Sigmoid colon (tissue), 7 donors: ENCODE results near the gene GAREM1. TPM values are rescaled to one million over a fixed set of nuclear protein-coding genes. Genes with fewer than 3 reads are reported as not detected.

Experiments
- DNase-seq: peaks from one replicate; pipeline ENCODE4 v3.0.0-alpha.2; 2019
- H3K27ac ChIP-seq, 4 donors: fragments of 200-600 bp; sonication (generic); one replicate each; pipeline ENCODE4 v1.5.1; 2016 to 2019; ENCODE audit warnings: mild to moderate bottlenecking in 1 of 4
- H3K27me3 ChIP-seq, 3 donors: fragments of 200-600 bp; sonication (generic); one replicate each; pipeline ENCODE4 v1.5.1; 2019; ENCODE audit warnings: mild to moderate bottlenecking in 1 of 3
- H3K36me3 ChIP-seq, 4 donors: fragments of 200-600 bp; sonication (generic); one replicate each; pipeline ENCODE4 v1.5.1; 2016 to 2019
- H3K4me1 ChIP-seq, 4 donors: fragments of 200-600 bp; sonication (generic); one replicate each; pipeline ENCODE4 v1.5.1; 2017 to 2019
- H3K4me3 ChIP-seq, 4 donors: fragments of 200-600 bp; sonication (generic); one replicate each; pipeline ENCODE4 v1.5.1; 2017 to 2019; ENCODE audit warnings: mild to moderate bottlenecking in 2 of 4, moderate library complexity in 1 of 4
- H3K9me3 ChIP-seq, 4 donors: fragments of 200-600 bp in 3 of 4; sonication (generic) in 3 of 4; one replicate each; pipeline versions ENCODE4 v1.5.1 to v1.6.1; 2013 to 2019
- CTCF ChIP-seq, 4 experiments: fragments of 450-650 bp in 3 of 4; fragments of 200-600 bp in 1 of 4; IDR thresholded peaks; one replicate each; pipeline ENCODE4 v1.5.1; 2016 to 2019; ENCODE audit warnings: antibody characterized with exemption in 4 of 4, mild to moderate bottlenecking in 3 of 4, moderate library complexity in 2 of 4
- EP300 ChIP-seq, 4 donors: sonication (generic); formaldehyde crosslinking; IDR thresholded peaks; one replicate each; pipeline ENCODE4 v1.6.1; 2017; ENCODE audit warnings: antibody characterized with exemption in 4 of 4
- POLR2A ChIP-seq, 2 donors: fragments of 450-650 bp; IDR thresholded peaks; one replicate each; pipeline ENCODE4 v1.6.1; 2016; ENCODE audit warnings: antibody characterized with exemption in 2 of 2, mild to moderate bottlenecking in 2 of 2, moderate library complexity in 2 of 2
- POLR2AphosphoS5 ChIP-seq, 4 donors: sonication (generic); formaldehyde crosslinking; IDR thresholded peaks; one replicate each; pipeline ENCODE4 v1.6.1; 2017; ENCODE audit warnings: antibody characterized with exemption in 4 of 4
- WGBS, 2 donors: extraction: QIAGEN DNeasy Blood & Tissue Kit; methylation state at CpG; one replicate each; pipeline ENCODE4 v1.1.7; 2013; 5-methylcytosine and 5-hydroxymethylcytosine counted together
- intact Hi-C: fragments of 100-400 bp; cut with DNase I; formaldehyde crosslinking; loops from one replicate; pipeline ENCODE4 v1.15.1; 2023
- polyA plus RNA-seq, 3 donors: library from polyadenylated mRNA; stranded (reverse); fragments of 200-250 nt; gene quantifications; one replicate each; pipeline ENCODE4 v1.2.3, GENCODE V29; 2013
- total RNA-seq, 4 donors: library from RNA; depleted of rRNA; stranded (reverse); fragments of >200 nt; gene quantifications; one replicate each; pipeline ENCODE4 v1.1.0, GENCODE V29; 2016
- donor health status: healthy with polysubstance abuse.
- donor health status: Bipolar disorder and iron deficiency.
- donor health status: healthy.

The GAREM1 gene
- total and polyA plus RNA-seq, 7 donors: 4.9 to 11.8 (median 6.6) TPM

- intact Hi-C loops: no loop called here
- WGBS, 2 donors: 72 to 81% methylated on average over 3 of the region's 3 CpGs
- Histone ChIP-seq H3K27me3 (no peaks in the 10 kb centered on the region), H3K36me3 (no peaks in the 10 kb centered on the region), H3K9me3 (no peaks in the 10 kb centered on the region), H3K4me1 (no peaks in the 10 kb centered on the region), H3K27ac (no peak overlapping the region), H3K4me3 (no peak overlapping the region)
- DNase-seq: no peak
- no peak for TF ChIP-seq EP300 (IDR thresholded peaks at IDR 0.05)
These were observed 215.1 kb downstream of the GAREM1 start for GRCh38 chr18:32255570-32255969.

GRCh38 chr18:32252141-32252860, 218.4 kb downstream of the GAREM1 start:
- WGBS, 2 donors: 69 to 88% methylated on average over 8 of the region's 8 CpGs
- intact Hi-C loops: no loop called here

GRCh38 chr18:32251466-32251865, 219.2 kb downstream of the GAREM1 start:
- Histone ChIP-seq H3K36me3 (no peaks in the 10 kb centered on the region), H3K4me1 (no peaks in the 10 kb centered on the region), H3K9me3 (no peaks in the 10 kb centered on the region), H3K27ac (no peak overlapping the region), H3K27me3 (no peaks in the 10 kb centered on the region), H3K4me3 (no peak overlapping the region)
- intact Hi-C loops: no loop called here
- DNase-seq: no peak
- TF ChIP-seq EP300 (IDR thresholded peaks at IDR 0.05) (no peak), POLR2AphosphoS5 (IDR thresholded peaks at IDR 0.05) (no peak), CTCF (IDR thresholded peaks at IDR 0.05) (no peak), POLR2A (IDR thresholded peaks at IDR 0.05) (no peak)
- 62 to 86% methylated on average over 3 of the region's 3 CpGs for WGBS, 2 donors

More at GRCh38 chr18:32252141-32252860, 218.4 kb downstream of the GAREM1 start:
- no peaks in the 10 kb centered on the region for H3K4me1 ChIP-seq
- H3K27ac ChIP-seq: no peak overlapping the region
- H3K4me3 ChIP-seq: no peak overlapping the region
- H3K27me3 ChIP-seq: no peaks in the 10 kb centered on the region
- TF ChIP-seq EP300 (IDR thresholded peaks at IDR 0.05): no peak
- DNase-seq: no peak
- no peaks in the 10 kb centered on the region for H3K9me3 ChIP-seq
- no peaks in the 10 kb centered on the region for H3K36me3 ChIP-seq

- WGBS, 2 donors: 86 to 90% methylated on average over 8 of the region's 8 CpGs
- TF ChIP-seq CTCF (IDR thresholded peaks at IDR 0.05) (no peak), POLR2AphosphoS5 (IDR thresholded peaks at IDR 0.05) (no peak), EP300 (IDR thresholded peaks at IDR 0.05) (no peak), POLR2A (IDR thresholded peaks at IDR 0.05) (no peak)
- no peak overlapping the region for H3K4me3 ChIP-seq
- no peaks in the 10 kb centered on the region for H3K27me3 ChIP-seq
- intact Hi-C loops: no loop called here
- H3K36me3 ChIP-seq: no peaks in the 10 kb centered on the region
- H3K9me3 ChIP-seq: no peaks in the 10 kb centered on the region
- no peaks in the 10 kb centered on the region for H3K4me1 ChIP-seq
- no peak for DNase-seq
- H3K27ac ChIP-seq: no peak overlapping the region
These were observed 221.3 kb downstream of the GAREM1 start for GRCh38 chr18:32249147-32249929.

- no peak overlapping the region for H3K4me3 ChIP-seq
- TF ChIP-seq POLR2AphosphoS5 (IDR thresholded peaks at IDR 0.05) (no peak), POLR2A (IDR thresholded peaks at IDR 0.05) (no peak), CTCF (IDR thresholded peaks at IDR 0.05) (no peak), EP300 (IDR thresholded peaks at IDR 0.05) (no peak)
- no peak for DNase-seq
- 86 to 88% methylated on average over 5 of the region's 5 CpGs for WGBS, 2 donors
- H3K36me3 ChIP-seq: no peaks in the 10 kb centered on the region
- H3K4me1 ChIP-seq: no peaks in the 10 kb centered on the region
- H3K27me3 ChIP-seq: no peaks in the 10 kb centered on the region
- no peaks in the 10 kb centered on the region for H3K9me3 ChIP-seq
- no peak overlapping the region for H3K27ac ChIP-seq
- intact Hi-C loops: no loop called here
These were observed 225.8 kb downstream of the GAREM1 start for GRCh38 chr18:32244881-32245280.
